ENCODE data around the gene WDR7. TPM values are rescaled to one million over a fixed set of nuclear protein-coding genes. Genes with fewer than 3 reads are reported as not detected.

The WDR7 gene
- total RNA-seq, 2 experiments from 2014 or later: 28.8 to 30.5 TPM

- no peak overlapping the region for H3K27ac Mint-ChIP-seq
- H3K9me3 Mint-ChIP-seq: no peaks in the 10 kb centered on the region
- Histone ChIP-seq H3K27ac (ENCODE audit: low read depth in 1 of 2, low read length in 2 of 2) (no peak overlapping the region), H3K9me3 (ENCODE audit: control insufficient read depth in 1 of 2, insufficient read depth in 1 of 2, low read length in 2 of 2) (no peaks in the 10 kb centered on the region), H3K36me3 (ENCODE audit: insufficient read depth, low read length) (peaks cover 22% of the 10 kb centered on the region), H3K4me1 (ENCODE audit: insufficient read depth, low read length) (no peaks in the 10 kb centered on the region), H3K4me3 (ENCODE audit: low read length) (no peak overlapping the region), H3K27me3 (ENCODE audit: control insufficient read depth in 1 of 2, insufficient read depth in 2 of 2, low read length in 2 of 2) (no peaks in the 10 kb centered on the region)
- ATAC-seq (ENCODE audit: poor library complexity) (no peak), DNase-seq (no peak)
- H3K36me3 Mint-ChIP-seq (ENCODE audit: low read depth): peaks cover 74% of the 10 kb centered on the region
- TF ChIP-seq CTCF (IDR thresholded peaks at IDR 0.05): no peak
- ChIA-PET POLR2A (interaction anchor here (0.7 kb wide), 1 partner anchor 40 kb away, joined by 3 read pairs; no protein-coding TSS in a partner anchor), CTCF (no interaction called here)
- intact Hi-C loops (cut with DNase I, micrococcal nuclease): no loop called here
- H3K4me1 Mint-ChIP-seq (ENCODE audit: low read depth): peaks cover 81% of the 10 kb centered on the region
- no peak overlapping the region for H3K4me3 Mint-ChIP-seq
- H3K27me3 Mint-ChIP-seq: no peaks in the 10 kb centered on the region
These were observed 23.2 kb upstream of the WDR7 start for GRCh38 chr18:56627991-56628390.

- Mint-ChIP-seq H3K4me1 (ENCODE audit: low read depth) (peaks cover 88% of the 10 kb centered on the region), H3K27ac (no peak overlapping the region), H3K4me3 (no peak overlapping the region), H3K27me3 (no peaks in the 10 kb centered on the region), H3K36me3 (ENCODE audit: low read depth) (peaks cover 70% of the 10 kb centered on the region), H3K9me3 (no peaks in the 10 kb centered on the region)
- ChIA-PET POLR2A (no interaction called here), CTCF (interaction anchor here (0.7 kb wide), 1 partner anchor 230 kb away, joined by 3 read pairs; no protein-coding TSS in a partner anchor)
- Histone ChIP-seq H3K4me1 (ENCODE audit: insufficient read depth, low read length) (peaks cover 5% of the 10 kb centered on the region), H3K36me3 (ENCODE audit: insufficient read depth, low read length) (peaks cover 4% of the 10 kb centered on the region), H3K9me3 (ENCODE audit: control insufficient read depth in 1 of 2, insufficient read depth in 1 of 2, low read length in 2 of 2) (no peaks in the 10 kb centered on the region), H3K27me3 (ENCODE audit: control insufficient read depth in 1 of 2, insufficient read depth in 2 of 2, low read length in 2 of 2) (no peaks in the 10 kb centered on the region), H3K4me3 (ENCODE audit: low read length) (no peak overlapping the region), H3K27ac (ENCODE audit: low read depth in 1 of 2, low read length in 2 of 2) (no peak overlapping the region)
- TF ChIP-seq CTCF (IDR thresholded peaks at IDR 0.05): no peak
- DNase-seq (no peak), ATAC-seq (ENCODE audit: poor library complexity) (no peak)
- intact Hi-C loops (cut with DNase I, micrococcal nuclease): no loop called here
These were observed 18.8 kb upstream of the WDR7 start for GRCh38 chr18:56632070-56633022.

- CTCF ChIA-PET: no interaction called here
These were observed 16.2 kb upstream of the WDR7 start for GRCh38 chr18:56635007-56635406.

More at GRCh38 chr18:56635007-56635406, 16.2 kb upstream of the WDR7 start:
- H3K36me3 Mint-ChIP-seq (ENCODE audit: low read depth): peaks cover 64% of the 10 kb centered on the region
- H3K27ac Mint-ChIP-seq: no peak overlapping the region
- intact Hi-C loops (cut with DNase I, micrococcal nuclease): loop anchor here in 1 of 2 experiments (5.0 kb wide), 1 partner anchor 987 kb away; the partner anchor contains the start of gene NARS1
- ATAC-seq (ENCODE audit: poor library complexity): no peak
- peaks cover 4% of the 10 kb centered on the region for H3K36me3 ChIP-seq (ENCODE audit: insufficient read depth, low read length)
- no peak overlapping the region for H3K4me3 Mint-ChIP-seq
- H3K9me3 Mint-ChIP-seq: no peaks in the 10 kb centered on the region
- H3K27me3 Mint-ChIP-seq: no peaks in the 10 kb centered on the region
- H3K4me3 ChIP-seq (ENCODE audit: low read length): no peak overlapping the region
- H3K27ac ChIP-seq (ENCODE audit: low read depth in 1 of 2, low read length in 2 of 2): no peak overlapping the region
- POLR2A ChIA-PET: no interaction called here
- H3K9me3 ChIP-seq (ENCODE audit: control insufficient read depth in 1 of 2, insufficient read depth in 1 of 2, low read length in 2 of 2): no peaks in the 10 kb centered on the region
- peaks cover 16% of the 10 kb centered on the region for H3K4me1 ChIP-seq (ENCODE audit: insufficient read depth, low read length)
- peaks cover 80% of the 10 kb centered on the region for H3K4me1 Mint-ChIP-seq (ENCODE audit: low read depth)
- no peaks in the 10 kb centered on the region for H3K27me3 ChIP-seq (ENCODE audit: control insufficient read depth in 1 of 2, insufficient read depth in 2 of 2, low read length in 2 of 2)
- TF ChIP-seq CTCF (IDR thresholded peaks at IDR 0.05): no peak
- DNase-seq: no peak
